Endothelial cell (in vitro differentiated cells): ENCODE measurements around the gene GET3. TPM values are rescaled to one million over a fixed set of nuclear protein-coding genes. Genes with fewer than 3 reads are reported as not detected.

Source experiments
- DNase-seq: peaks from one replicate; pipeline ENCODE4 v3.0.0; 2021; ENCODE audit warnings: low spot score
- H3K27ac Mint-ChIP-seq: one replicate; pipeline ENCODE4 v1.8.0; 2021; ENCODE audit warnings: mixed read lengths, inconsistent platforms; ENCODE audit not compliant: unreplicated experiment
- H3K27me3 Mint-ChIP-seq: one replicate; pipeline ENCODE4 v1.8.0; 2021; ENCODE audit warnings: mild to moderate bottlenecking, moderate library complexity, mixed read lengths, inconsistent platforms; ENCODE audit not compliant: unreplicated experiment
- H3K36me3 Mint-ChIP-seq: one replicate; pipeline ENCODE4 v1.8.0; 2021; ENCODE audit warnings: mild to moderate bottlenecking, low read depth, mixed read lengths, inconsistent platforms; ENCODE audit not compliant: unreplicated experiment
- H3K4me1 Mint-ChIP-seq: one replicate; pipeline ENCODE4 v1.8.0; 2021; ENCODE audit warnings: mild to moderate bottlenecking, mixed read lengths, inconsistent platforms; ENCODE audit not compliant: unreplicated experiment
- H3K4me3 Mint-ChIP-seq: one replicate; pipeline ENCODE4 v1.8.0; 2021; ENCODE audit warnings: mild to moderate bottlenecking, mixed read lengths, inconsistent platforms; ENCODE audit not compliant: unreplicated experiment
- H3K9me3 Mint-ChIP-seq: one replicate; pipeline ENCODE4 v1.8.0; 2021; ENCODE audit warnings: mixed read lengths, inconsistent platforms; ENCODE audit not compliant: unreplicated experiment
- CTCF ChIP-seq: fragments of 200-600 bp; sonication (generic); IDR thresholded peaks from one replicate; pipeline ENCODE4 v1.5.0; 2021; ENCODE audit warnings: antibody characterized with exemption; ENCODE audit not compliant: unreplicated experiment
- total RNA-seq: library from RNA; stranded (reverse); fragmentation: NEBNext Ultra II Directional; extraction: Animal tissue kit (Norgen Biotek cat#: 25700); gene quantifications from one replicate; pipeline ENCODE4 v1.2.1, GENCODE V29; 2021; ENCODE audit not compliant: unreplicated experiment

The GET3 gene
- total RNA-seq, 1 donor from 2014 or later = 77.9 TPM

GRCh38 chr19:12727745-12728433 lies 9.4 kb upstream of the GET3 start:
- Mint-ChIP-seq H3K27me3 (peaks cover 12% of the 10 kb centered on the region), H3K4me3 (no peak overlapping the region), H3K9me3 (no peaks in the 10 kb centered on the region), H3K27ac (no peak overlapping the region), H3K4me1 (peaks cover 18% of the 10 kb centered on the region), H3K36me3 (peaks cover 19% of the 10 kb centered on the region)
- no peak for DNase-seq
- TF ChIP-seq CTCF = no peak

GRCh38 chr19:12730064-12730463 lies 7.2 kb upstream of the GET3 start:
- Mint-ChIP-seq H3K4me1 (peaks cover 17% of the 10 kb centered on the region), H3K36me3 (peaks cover 19% of the 10 kb centered on the region), H3K27ac (peak overlapping the region; percentile 37), H3K4me3 (no peak overlapping the region), H3K9me3 (no peaks in the 10 kb centered on the region), H3K27me3 (peaks cover 10% of the 10 kb centered on the region)
- TF ChIP-seq CTCF = no peak
- no peak for DNase-seq

- Mint-ChIP-seq H3K27me3 (peaks cover 12% of the 10 kb centered on the region), H3K4me3 (no peak overlapping the region), H3K9me3 (no peaks in the 10 kb centered on the region), H3K36me3 (peaks cover 19% of the 10 kb centered on the region), H3K27ac (no peak overlapping the region), H3K4me1 (peaks cover 17% of the 10 kb centered on the region)
- no peak for TF ChIP-seq CTCF
- DNase-seq = no peak
Observed at GRCh38 chr19:12731337-12731736, 6.0 kb upstream of the GET3 start.

GRCh38 chr19:12733369-12734214 lies 3.7 kb upstream of the GET3 start:
- H3K36me3 Mint-ChIP-seq = peaks cover 20% of the 10 kb centered on the region
- no peak for DNase-seq
- peak; percentile 12 for TF ChIP-seq CTCF
- peak overlapping the region; percentile 97 for H3K27ac Mint-ChIP-seq
- peak overlapping the region; percentile 98 for H3K4me3 Mint-ChIP-seq
- peaks cover 18% of the 10 kb centered on the region for H3K27me3 Mint-ChIP-seq
- H3K4me1 Mint-ChIP-seq = peaks cover 29% of the 10 kb centered on the region
- H3K9me3 Mint-ChIP-seq = no peaks in the 10 kb centered on the region
